ENCODE data around the gene NKG7.

NKG7 gene

GRCh38 chr19:51330366-51330765, 42.1 kb downstream of the NKG7 start:
- H3K36me3 ChIP-seq (ENCODE audit: control insufficient read depth, insufficient read depth, low read length): no peaks in the 10 kb centered on the region
- DNase-seq (ENCODE audit: extremely low read depth, insufficient read length): no peak
- no peak overlapping the region for H3K4me3 ChIP-seq (replicated peaks; ENCODE audit: low read depth, low read length)
- no peaks in the 10 kb centered on the region; the same call in 1 of the 2 replicates for H3K27me3 ChIP-seq (replicated peaks; ENCODE audit: control insufficient read depth, insufficient read depth, low read length)
- TF ChIP-seq CTCF (IDR thresholded peaks at IDR 0.05; ENCODE audit: insufficient read depth, low read length, poor library complexity, severe bottlenecking): no peak

GRCh38 chr19:51329411-51329810, 43.0 kb downstream of the NKG7 start:
- DNase-seq (ENCODE audit: extremely low read depth, insufficient read length): no peak
- Histone ChIP-seq H3K36me3 (ENCODE audit: control insufficient read depth, insufficient read depth, low read length) (no peaks in the 10 kb centered on the region), H3K4me3 (replicated peaks; ENCODE audit: low read depth, low read length) (no peak overlapping the region), H3K27me3 (replicated peaks; ENCODE audit: control insufficient read depth, insufficient read depth, low read length) (no peaks in the 10 kb centered on the region; the same call in 1 of the 2 replicates)
- no peak for TF ChIP-seq CTCF (IDR thresholded peaks at IDR 0.05; ENCODE audit: insufficient read depth, low read length, poor library complexity, severe bottlenecking)

DNA sequence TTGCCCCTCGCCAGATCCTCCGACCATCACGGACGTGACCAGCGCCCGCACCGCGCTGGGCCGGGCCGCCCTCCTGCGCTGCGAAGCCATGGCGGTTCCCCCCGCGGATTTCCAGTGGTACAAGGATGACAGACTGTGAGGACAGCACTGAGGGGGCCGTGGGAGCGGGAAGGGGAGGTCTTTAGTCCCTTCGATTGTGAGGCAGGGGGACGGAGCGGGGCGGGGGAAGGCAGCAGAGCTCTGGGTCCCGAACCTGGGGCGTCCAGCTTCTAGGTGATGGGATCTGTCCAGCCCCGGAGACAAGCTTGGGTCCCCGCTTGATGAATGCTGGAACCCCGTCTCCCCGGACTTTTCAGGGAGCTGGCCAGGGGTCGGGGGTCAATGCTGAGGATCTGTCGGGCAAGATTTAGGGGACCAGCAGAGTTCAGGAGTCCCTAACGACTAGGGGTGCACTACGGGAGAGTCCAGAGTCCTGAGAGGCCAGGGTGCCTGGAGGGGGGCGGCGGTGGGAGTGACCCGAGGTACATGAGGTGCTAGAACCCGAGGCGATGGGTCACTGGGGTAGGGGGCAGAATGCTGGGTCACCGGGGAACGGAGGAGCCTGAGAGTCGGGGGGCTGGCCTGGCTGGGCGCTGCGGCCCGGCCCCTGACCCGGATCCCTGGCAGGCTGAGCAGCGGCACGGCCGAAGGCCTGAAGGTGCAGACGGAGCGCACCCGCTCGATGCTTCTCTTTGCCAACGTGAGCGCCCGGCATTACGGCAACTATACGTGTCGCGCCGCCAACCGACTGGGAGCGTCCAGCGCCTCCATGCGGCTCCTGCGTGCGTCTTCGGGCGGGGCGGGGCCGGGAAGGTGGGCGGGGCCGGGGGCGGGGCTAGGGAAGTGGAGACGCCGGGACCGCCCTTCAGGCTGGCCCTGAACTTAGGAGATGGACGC, 45.1 kb downstream of the NKG7 start:
- no peaks in the 10 kb centered on the region; the same call in 1 of the 2 replicates for H3K27me3 ChIP-seq (replicated peaks; ENCODE audit: control insufficient read depth, insufficient read depth, low read length)
- no peaks in the 10 kb centered on the region for H3K36me3 ChIP-seq (ENCODE audit: control insufficient read depth, insufficient read depth, low read length)
- peak; percentile 26 for TF ChIP-seq CTCF (IDR thresholded peaks at IDR 0.05; ENCODE audit: insufficient read depth, low read length, poor library complexity, severe bottlenecking)
- no peak overlapping the region for H3K4me3 ChIP-seq (replicated peaks; ENCODE audit: low read depth, low read length)
- peak; percentile 38 for DNase-seq (ENCODE audit: extremely low read depth, insufficient read length)

GRCh38 chr19:51326216-51327065, 46.0 kb downstream of the NKG7 start:
- TF ChIP-seq CTCF (IDR thresholded peaks at IDR 0.05; ENCODE audit: insufficient read depth, low read length, poor library complexity, severe bottlenecking): no peak
- Histone ChIP-seq H3K4me3 (replicated peaks; ENCODE audit: low read depth, low read length) (no peak overlapping the region), H3K27me3 (replicated peaks; ENCODE audit: control insufficient read depth, insufficient read depth, low read length) (no peaks in the 10 kb centered on the region; the same call in 1 of the 2 replicates), H3K36me3 (ENCODE audit: control insufficient read depth, insufficient read depth, low read length) (no peaks in the 10 kb centered on the region)
- DNase-seq (ENCODE audit: extremely low read depth, insufficient read length): no peak

DNA sequence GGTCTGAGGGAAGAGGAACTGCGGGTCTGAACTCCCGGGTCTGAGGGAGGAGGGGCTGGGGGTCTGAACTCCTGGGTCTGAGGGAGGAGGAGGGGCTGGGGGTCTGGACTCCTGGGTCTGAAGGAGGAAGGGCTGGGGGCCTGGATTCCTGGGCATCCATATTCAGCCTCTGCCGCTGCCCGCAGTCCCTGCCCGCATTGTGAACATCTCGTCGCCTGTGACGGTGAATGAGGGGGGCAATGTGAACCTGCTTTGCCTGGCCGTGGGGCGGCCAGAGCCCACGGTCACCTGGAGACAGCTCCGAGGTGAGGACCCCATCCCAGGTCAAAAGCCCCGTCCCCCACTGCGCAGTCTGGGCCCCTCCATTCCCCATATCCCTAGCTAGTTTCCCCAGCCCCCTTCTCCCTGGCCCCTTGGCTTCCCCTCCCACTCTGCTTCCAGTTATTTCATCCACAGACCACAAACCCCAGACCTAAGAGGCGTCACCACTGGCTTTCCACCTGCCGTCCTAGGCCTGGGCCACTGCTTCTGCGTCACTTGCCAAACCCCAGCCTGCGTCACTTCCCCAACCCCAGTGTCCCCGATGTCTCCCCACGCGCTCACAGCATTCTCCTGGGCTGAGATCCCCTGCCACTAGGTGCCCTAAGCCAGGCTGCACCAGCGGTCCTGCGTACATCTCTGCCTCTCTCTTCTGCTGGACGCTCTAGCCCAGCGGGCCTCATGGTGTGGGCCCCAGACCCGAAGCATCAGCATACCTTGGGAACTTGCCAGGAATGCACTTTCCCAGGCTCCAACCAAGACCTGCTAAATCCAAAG, 47.1 kb downstream of the NKG7 start:
- H3K36me3 ChIP-seq (ENCODE audit: control insufficient read depth, insufficient read depth, low read length): no peaks in the 10 kb centered on the region
- TF ChIP-seq CTCF (IDR thresholded peaks at IDR 0.05; ENCODE audit: insufficient read depth, low read length, poor library complexity, severe bottlenecking): no peak
- H3K27me3 ChIP-seq (replicated peaks; ENCODE audit: control insufficient read depth, insufficient read depth, low read length): no peaks in the 10 kb centered on the region; the same call in 1 of the 2 replicates
- H3K4me3 ChIP-seq (replicated peaks; ENCODE audit: low read depth, low read length): no peak overlapping the region
- no peak for DNase-seq (ENCODE audit: extremely low read depth, insufficient read length)
